Kidney (tissue), 14 donors: Measurements from ENCODE around the gene RNF5. TPM values are rescaled to one million over a fixed set of nuclear protein-coding genes. Genes with fewer than 3 reads are reported as not detected.

Experiments used
- DNase-seq, 5 donors: peaks; one replicate each; pipeline ENCODE4 v3.0.0-alpha.2; 2013 to 2020
- FAIRE-seq: peaks from 2 replicates; lab custom pipeline; 2012; peaks lifted over from hg19 to GRCh38; lab: Jason Lieb, UNC
- H3K27ac ChIP-seq, 2 donors: one replicate each; pipeline ENCODE4 v1.7.0; 2013; ENCODE audit warnings: low read depth in 2 of 2, low read length in 2 of 2, inconsistent platforms in 1 of 2
- H3K27me3 ChIP-seq: one replicate; pipeline ENCODE4 v1.7.1; 2013; ENCODE audit warnings: low read length, inconsistent platforms; ENCODE audit not compliant: control insufficient read depth, insufficient read depth
- H3K36me3 ChIP-seq, 3 donors: one replicate each; pipeline versions ENCODE4 v1.7.0 to v1.7.1; 2013; ENCODE audit warnings: low read length in 3 of 3, control low read depth in 1 of 3, inconsistent platforms in 1 of 3; ENCODE audit not compliant: insufficient read depth in 3 of 3, control insufficient read depth in 2 of 3
- H3K4me1 ChIP-seq, 3 donors: one replicate each; pipeline versions ENCODE4 v1.7.0 to v1.7.1; 2013; ENCODE audit warnings: low read length in 3 of 3, inconsistent platforms in 1 of 3, low read depth in 1 of 3; ENCODE audit not compliant: control insufficient read depth in 2 of 3, insufficient read depth in 2 of 3
- H3K4me3 ChIP-seq, 3 donors: one replicate each; pipeline versions ENCODE4 v1.7.0 to v1.8.1; 2013; ENCODE audit warnings: low read length in 3 of 3, control low read depth in 1 of 3, inconsistent platforms in 1 of 3
- H3K9ac ChIP-seq, 3 donors: one replicate each; pipeline versions ENCODE4 v1.7.0 to v1.7.1; 2013; ENCODE audit warnings: low read length in 3 of 3, control low read depth in 1 of 3, inconsistent platforms in 1 of 3
- H3K9me3 ChIP-seq, 3 donors: one replicate each; pipeline versions ENCODE4 v1.7.0 to v1.7.1; 2013; ENCODE audit warnings: low read length in 3 of 3, control low read depth in 1 of 3, inconsistent platforms in 1 of 3; ENCODE audit not compliant: control insufficient read depth in 2 of 3, insufficient read depth in 1 of 3
- intact Hi-C: fragments of 100-400 bp; cut with DNase I; formaldehyde crosslinking; loops from one replicate; pipeline ENCODE4 v1.11.1; 2022
- polyA plus RNA-seq: library from polyadenylated mRNA; stranded (reverse); fragments of 350-450 nt; fragmentation: Illumina TruSeq; extraction: RNeasy Lipid Tissue Mini Kit (QIAGEN cat#74804); gene quantifications from one replicate; pipeline ENCODE4 v1.2.3, GENCODE V29; 2014; ENCODE audit warnings: low read depth, low replicate concordance; ENCODE audit not compliant: insufficient read depth
- total RNA-seq: library from RNA; stranded (reverse); fragmentation: NEBNext Ultra II Directional; extraction: Animal tissue kit (Norgen Biotek cat#: 25700); gene quantifications from one replicate; pipeline ENCODE4 v1.2.1, GENCODE V29; 2021
- TF ChIP-seq, protein P1 (sequence below): IDR thresholded peaks from 3 replicates; pipeline ENCODE4 v1.5.1; 2012; ENCODE audit warnings: mild to moderate bottlenecking, moderate library complexity, borderline replicate concordance; ENCODE audit not compliant: insufficient read depth; ENCODE audit errors: extremely low read depth
- donor health status: control.
- donor health status: control.
- donor health status: control.
- donor health status: control.
- donor health status: control.
- donor health status: DM: yes; HTN: yes; CAD: no.
- donor health status: Normal renal cell carcinoma (clear cell type).

The RNF5 gene
- total and polyA plus RNA-seq, 2 donors from 2014 or later = 74.1 to 208 TPM

GRCh38 chr6:32177183-32177787 is 920 bp upstream of the RNF5 start:
- Histone ChIP-seq H3K27me3 (no peaks in the 10 kb centered on the region), H3K4me3 (peak overlapping the region; percentile 75 to 95 (median 94)), H3K4me1 (peaks cover 7 to 31% (median 30%) of the 10 kb centered on the region in 3 donors), H3K9me3 (no peaks in the 10 kb centered on the region), H3K27ac (peak overlapping the region; percentile 93 to 98), H3K9ac (peak overlapping the region; percentile 51 to 91 (median 59)), H3K36me3 (peaks cover 0 to 8% (median 0%) of the 10 kb centered on the region in 3 donors)
- DNase-seq (peak in 2 of 5 donors; percentile 73 to 89), FAIRE-seq (no peak)
- intact Hi-C loops = no loop called here
- TF ChIP-seq, protein P1, sequence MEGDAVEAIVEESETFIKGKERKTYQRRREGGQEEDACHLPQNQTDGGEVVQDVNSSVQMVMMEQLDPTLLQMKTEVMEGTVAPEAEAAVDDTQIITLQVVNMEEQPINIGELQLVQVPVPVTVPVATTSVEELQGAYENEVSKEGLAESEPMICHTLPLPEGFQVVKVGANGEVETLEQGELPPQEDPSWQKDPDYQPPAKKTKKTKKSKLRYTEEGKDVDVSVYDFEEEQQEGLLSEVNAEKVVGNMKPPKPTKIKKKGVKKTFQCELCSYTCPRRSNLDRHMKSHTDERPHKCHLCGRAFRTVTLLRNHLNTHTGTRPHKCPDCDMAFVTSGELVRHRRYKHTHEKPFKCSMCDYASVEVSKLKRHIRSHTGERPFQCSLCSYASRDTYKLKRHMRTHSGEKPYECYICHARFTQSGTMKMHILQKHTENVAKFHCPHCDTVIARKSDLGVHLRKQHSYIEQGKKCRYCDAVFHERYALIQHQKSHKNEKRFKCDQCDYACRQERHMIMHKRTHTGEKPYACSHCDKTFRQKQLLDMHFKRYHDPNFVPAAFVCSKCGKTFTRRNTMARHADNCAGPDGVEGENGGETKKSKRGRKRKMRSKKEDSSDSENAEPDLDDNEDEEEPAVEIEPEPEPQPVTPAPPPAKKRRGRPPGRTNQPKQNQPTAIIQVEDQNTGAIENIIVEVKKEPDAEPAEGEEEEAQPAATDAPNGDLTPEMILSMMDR = no peak

- DNase-seq (peak in 4 of 5 donors; percentile 43 to 89 (median 72)), FAIRE-seq (no peak)
- intact Hi-C loops = no loop called here
- Histone ChIP-seq H3K9ac (peak overlapping the region; percentile 88 to 90 (median 89)), H3K27ac (peak overlapping the region; percentile 93 to 98), H3K4me3 (peak overlapping the region; percentile 94 to 99 (median 95)), H3K9me3 (no peaks in the 10 kb centered on the region), H3K36me3 (peaks cover 0 to 12% (median 0%) of the 10 kb centered on the region in 3 donors), H3K4me1 (peaks cover 7 to 31% (median 30%) of the 10 kb centered on the region in 3 donors), H3K27me3 (no peaks in the 10 kb centered on the region)
- TF ChIP-seq, protein P1 = no peak
These were observed 589 bp downstream of the RNF5 start for GRCh38 chr6:32178547-32179440.

GRCh38 chr6:32179766-32180405 is 1.7 kb downstream of the RNF5 start:
- peak in 2 of 5 donors; percentile 43 to 51 for DNase-seq
- intact Hi-C loops = no loop called here
- H3K27ac ChIP-seq = no peak overlapping the region
- peaks cover 7 to 27% (median 25%) of the 10 kb centered on the region in 3 donors for H3K4me1 ChIP-seq
- TF ChIP-seq, protein P1 = no peak
- H3K9ac ChIP-seq = peak overlapping the region in 1 of 3 donors; percentile 88
- H3K4me3 ChIP-seq = peak overlapping the region in 1 of 3 donors; percentile 99
- FAIRE-seq = no peak
- H3K36me3 ChIP-seq = peaks cover 0 to 12% (median 0%) of the 10 kb centered on the region in 3 donors
- no peaks in the 10 kb centered on the region for H3K9me3 ChIP-seq
- H3K27me3 ChIP-seq = no peaks in the 10 kb centered on the region
